Endothelial cell of umbilical vein (primary cell): Measurements from ENCODE around the gene C2orf42. TPM values are rescaled to one million over a fixed set of nuclear protein-coding genes. Genes with fewer than 3 reads are reported as not detected.

Source experiments
- BruUV-seq: library from RNA; stranded (reverse); fragments of 400-500 nt; replicated peaks from 2 replicates; lab custom pipeline; 2021; lab: Mats Ljungman, UMichigan
- CTCF ChIA-PET: fragments of 300-600, 350-600 bp; sonication (Branson Sonifier 250); formaldehyde crosslinking; loops from one replicate; lab custom pipeline; 2021; ENCODE audit warnings: antibody characterized with exemption, inconsistent platforms; lab: Charles Lee
- POLR2A ChIA-PET: fragments of 300-600, 350-600 bp; sonication (Branson Sonifier 250); formaldehyde crosslinking; loops from one replicate; lab custom pipeline; 2021; ENCODE audit warnings: antibody characterized with exemption, inconsistent platforms; lab: Charles Lee
- DNase-seq: peaks from one replicate; pipeline ENCODE4 v3.0.0-alpha.2; 2011; ENCODE audit warnings: low read depth, low spot score
- FAIRE-seq: peaks from 2 replicates; lab custom pipeline; 2011; peaks lifted over from hg19 to GRCh38; lab: Jason Lieb, UNC
- H2AFZ ChIP-seq: 2 replicates; pipeline ENCODE4 v1.6.0; 2012; ENCODE audit warnings: low read depth, low read length, control low read depth, inconsistent platforms
- H3K27ac ChIP-seq: 2 replicates; pipeline ENCODE4 v1.5.1; 2011; ENCODE audit warnings: low read depth, mild to moderate bottlenecking, control low read depth, low read length, moderate library complexity; ENCODE audit not compliant: insufficient read depth
- H3K27me3 ChIP-seq, 2 experiments: 2 replicates each; pipeline versions ENCODE4 v1.6.0 to v1.6.1; 2011; ENCODE audit warnings: low read length in 2 of 2, mixed read lengths in 1 of 2; ENCODE audit not compliant: control insufficient read depth in 2 of 2, insufficient read depth in 2 of 2
- H3K36me3 ChIP-seq, 2 experiments: 2 replicates in 1 of 2; 3 replicates in 1 of 2; pipeline ENCODE4 v1.5.1; 2011; ENCODE audit warnings: low read length in 2 of 2, mild to moderate bottlenecking in 1 of 2, moderate library complexity in 1 of 2; ENCODE audit not compliant: control insufficient read depth in 2 of 2, insufficient read depth in 2 of 2; ENCODE audit errors: extremely low read depth in 1 of 2
- H3K4me1 ChIP-seq: 3 replicates; pipeline ENCODE4 v1.5.1; 2011; ENCODE audit warnings: mild to moderate bottlenecking, low read length; ENCODE audit not compliant: control insufficient read depth, insufficient read depth; ENCODE audit errors: extremely low read depth
- H3K4me2 ChIP-seq: 2 replicates; pipeline ENCODE4 v1.6.1; 2011; ENCODE audit warnings: low read length, control low read depth, mixed read lengths; ENCODE audit not compliant: insufficient read depth
- H3K4me3 ChIP-seq, 3 experiments: fragments of 200-600 bp in 1 of 3; sonication (generic), shearing (Covaris generic) in 1 of 3; replicated peaks in 1 of 3; 2 replicates each; pipeline ENCODE4 v1.5.1; 2011 to 2016; ENCODE audit warnings: control low read depth in 3 of 3, low read length in 3 of 3, mild to moderate bottlenecking in 2 of 3, inconsistent platforms in 1 of 3, low read depth in 1 of 3, moderate library complexity in 1 of 3; ENCODE audit not compliant: insufficient read depth in 1 of 3
- H3K79me2 ChIP-seq: 2 replicates; pipeline ENCODE4 v1.6.0; 2012; ENCODE audit warnings: low read length, inconsistent platforms; ENCODE audit not compliant: control insufficient read depth, insufficient read depth
- H3K9ac ChIP-seq: replicated peaks from 2 replicates; pipeline ENCODE3; 2011; ENCODE audit warnings: low read length, control low read depth; ENCODE audit not compliant: insufficient read depth; ENCODE audit errors: extremely low read depth
- H3K9me1 ChIP-seq: replicated peaks from 3 replicates; pipeline ENCODE4 v1.6.0; 2011; ENCODE audit warnings: mild to moderate bottlenecking, low read length; ENCODE audit not compliant: control insufficient read depth, insufficient read depth; ENCODE audit errors: extremely low read depth
- H3K9me3 ChIP-seq: replicated peaks from 2 replicates; pipeline ENCODE4 v1.5.1; 2012; ENCODE audit warnings: low read length, inconsistent platforms; ENCODE audit not compliant: control insufficient read depth, insufficient read depth
- H4K20me1 ChIP-seq: replicated peaks from 2 replicates; pipeline ENCODE3; 2011; ENCODE audit warnings: mild to moderate bottlenecking, low read length; ENCODE audit not compliant: control insufficient read depth, insufficient read depth; ENCODE audit errors: extremely low read depth
- EZH2 ChIP-seq: IDR thresholded peaks from 2 replicates; pipeline ENCODE4 v1.6.1; 2012; ENCODE audit warnings: borderline replicate concordance, low read depth, mild to moderate bottlenecking, moderate library complexity, low read length, inconsistent platforms; ENCODE audit not compliant: severe bottlenecking
- GATA2 ChIP-seq: IDR thresholded peaks from 2 replicates; pipeline ENCODE4 v1.7.0; 2011; ENCODE audit warnings: low read depth, mild to moderate bottlenecking, moderate library complexity, mixed read lengths, low read length; ENCODE audit not compliant: insufficient read length, insufficient read depth
- POLR2A ChIP-seq: IDR thresholded peaks from 2 replicates; pipeline ENCODE4 v1.6.1; 2012; ENCODE audit warnings: low read depth, mild to moderate bottlenecking, control low read depth, low read length
- dilution Hi-C: fragments of 300-500 bp; cut with MboI; formaldehyde crosslinking; loops from one replicate; pipeline ENCODE4 v1.15.0; 2019; ENCODE audit warnings: low sequenced_read_pairs; ENCODE audit not compliant: extremely low pct_ligation_motif_present
- intact Hi-C: fragments of 100-400 bp; cut with micrococcal nuclease; formaldehyde crosslinking; loops from one replicate; pipeline ENCODE4 v1.10.0; 2022
- polyA plus RNA-seq, 4 experiments: library from polyadenylated mRNA; depleted of rRNA in 3 of 4; stranded (reverse) in 3 of 4; unstranded in 1 of 4; fragments of >200 nt; gene quantifications; 2 replicates each; pipeline versions ENCODE4 v1.2.1 to v1.2.3, GENCODE V29; 2011 to 2012; ENCODE audit warnings: missing spikeins in 1 of 4
- total RNA-seq: library from RNA; stranded (reverse); gene quantifications from 2 replicates; pipeline ENCODE4 v1.2.3, GENCODE V29; 2021
- TF ChIP-seq, protein P1 (sequence below), 2 donors: IDR thresholded peaks; 1 replicate in 1 of 2; 2 replicates in 1 of 2; pipeline ENCODE4 v1.5.1; 2011; ENCODE audit warnings: low read length in 2 of 2, mild to moderate bottlenecking in 2 of 2, moderate library complexity in 2 of 2, control low read depth in 1 of 2, inconsistent platforms in 1 of 2, low read depth in 1 of 2; ENCODE audit not compliant: insufficient read depth in 1 of 2; ENCODE audit errors: extremely low read depth in 1 of 2

Gene C2orf42
- total and polyA plus RNA-seq, 2 donors (not counting 3 experiments of a cell fraction or from before 2014, with no cell fraction given), result 7.9 to 13.1 TPM

DNA sequence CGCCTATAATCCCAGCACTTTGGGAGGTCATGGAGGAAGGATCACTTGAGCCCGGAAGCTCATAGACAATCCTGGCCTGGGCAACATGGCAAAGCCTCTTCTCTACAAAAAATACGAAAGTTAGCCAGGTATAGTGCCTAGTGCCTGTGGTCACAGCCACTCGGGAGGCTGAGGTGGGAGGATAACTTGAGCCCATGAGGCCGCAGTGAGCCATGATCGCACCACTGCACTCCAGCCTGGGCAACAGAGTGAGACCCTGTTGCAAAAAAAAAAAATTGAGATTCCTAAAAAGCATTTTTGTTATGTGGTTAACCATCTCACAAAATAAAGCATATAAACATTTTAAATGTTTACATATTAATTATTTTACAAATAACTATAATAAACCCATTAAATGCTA is 89.6 kb downstream of the C2orf42 start:
- dilution Hi-C loops, result no loop called here
- H3K27ac ChIP-seq, result no peak overlapping the region
- no peak overlapping the region for H2AFZ ChIP-seq
- H3K4me2 ChIP-seq, result no peak overlapping the region
- no peak overlapping the region for H3K4me3 ChIP-seq
- no peaks in the 10 kb centered on the region for H3K9me3 ChIP-seq
- H3K9me1 ChIP-seq, result no peaks in the 10 kb centered on the region
- H3K4me1 ChIP-seq, result no peaks in the 10 kb centered on the region
- H3K79me2 ChIP-seq, result no peaks in the 10 kb centered on the region
- H4K20me1 ChIP-seq, result no peaks in the 10 kb centered on the region
- no peaks in the 10 kb centered on the region for H3K36me3 ChIP-seq
- no peak for DNase-seq
- intact Hi-C loops, result no loop called here
- ChIA-PET CTCF (no interaction called here), POLR2A (no interaction called here)
- no peak overlapping the region for H3K9ac ChIP-seq
- no peak for TF ChIP-seq GATA2
- no peak for TF ChIP-seq POLR2A
- TF ChIP-seq, protein P1, sequence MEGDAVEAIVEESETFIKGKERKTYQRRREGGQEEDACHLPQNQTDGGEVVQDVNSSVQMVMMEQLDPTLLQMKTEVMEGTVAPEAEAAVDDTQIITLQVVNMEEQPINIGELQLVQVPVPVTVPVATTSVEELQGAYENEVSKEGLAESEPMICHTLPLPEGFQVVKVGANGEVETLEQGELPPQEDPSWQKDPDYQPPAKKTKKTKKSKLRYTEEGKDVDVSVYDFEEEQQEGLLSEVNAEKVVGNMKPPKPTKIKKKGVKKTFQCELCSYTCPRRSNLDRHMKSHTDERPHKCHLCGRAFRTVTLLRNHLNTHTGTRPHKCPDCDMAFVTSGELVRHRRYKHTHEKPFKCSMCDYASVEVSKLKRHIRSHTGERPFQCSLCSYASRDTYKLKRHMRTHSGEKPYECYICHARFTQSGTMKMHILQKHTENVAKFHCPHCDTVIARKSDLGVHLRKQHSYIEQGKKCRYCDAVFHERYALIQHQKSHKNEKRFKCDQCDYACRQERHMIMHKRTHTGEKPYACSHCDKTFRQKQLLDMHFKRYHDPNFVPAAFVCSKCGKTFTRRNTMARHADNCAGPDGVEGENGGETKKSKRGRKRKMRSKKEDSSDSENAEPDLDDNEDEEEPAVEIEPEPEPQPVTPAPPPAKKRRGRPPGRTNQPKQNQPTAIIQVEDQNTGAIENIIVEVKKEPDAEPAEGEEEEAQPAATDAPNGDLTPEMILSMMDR (IDR thresholded peaks at IDR 0.05; ENCODE audit: extremely low read depth in 1 of 2, insufficient read depth in 1 of 2, low read depth in 1 of 2, low read length in 2 of 2), result no peak
- no peak for TF ChIP-seq EZH2
- no peak for FAIRE-seq
- BruUV-seq, result no TSS peak
- no peaks in the 10 kb centered on the region for H3K27me3 ChIP-seq

Other genes with a start within 250 kb of the C2orf42 start
- gene ASPRV1, start 229.4 kb downstream of the C2orf42 start, total RNA-seq, result 0.15 and 0.48 TPM in 2 replicates
- gene ASPRV1, start 229.4 kb downstream of the C2orf42 start, polyA plus RNA-seq, result 0.19 and 0.22 TPM in 2 replicates
- 342 and 360 TPM in 2 replicates for gene PCBP1, start 103.5 kb downstream of the C2orf42 start, total RNA-seq
- gene PCBP1, start 103.5 kb downstream of the C2orf42 start, polyA plus RNA-seq, result 181 and 196 TPM in 2 replicates
- gene TIA1, start 57.6 kb upstream of the C2orf42 start, total RNA-seq, result 140 and 163 TPM in 2 replicates
- gene TIA1, start 57.6 kb upstream of the C2orf42 start, polyA plus RNA-seq, result 49.8 and 60.2 TPM in 2 replicates
- gene PCYOX1, start 67.1 kb upstream of the C2orf42 start, total RNA-seq, result 43.9 and 44.0 TPM in 2 replicates
- 7.9 and 12.0 TPM in 2 replicates for gene PCYOX1, start 67.1 kb upstream of the C2orf42 start, polyA plus RNA-seq
- gene SNRPG, start 102.7 kb upstream of the C2orf42 start, total RNA-seq, result 310 and 326 TPM in 2 replicates
- gene SNRPG, start 102.7 kb upstream of the C2orf42 start, polyA plus RNA-seq, result 93.2 and 188 TPM in 2 replicates
- 42.4 and 45.7 TPM in 2 replicates for gene FAM136A, start 111.0 kb upstream of the C2orf42 start, total RNA-seq
- gene FAM136A, start 111.0 kb upstream of the C2orf42 start, polyA plus RNA-seq, result 24.0 and 28.3 TPM in 2 replicates